Measurements from ENCODE around the gene MTG1.
A peak's percentile ranks its signal among the peaks of the same experiment; 100 is the strongest.

The MTG1 gene

DNA sequence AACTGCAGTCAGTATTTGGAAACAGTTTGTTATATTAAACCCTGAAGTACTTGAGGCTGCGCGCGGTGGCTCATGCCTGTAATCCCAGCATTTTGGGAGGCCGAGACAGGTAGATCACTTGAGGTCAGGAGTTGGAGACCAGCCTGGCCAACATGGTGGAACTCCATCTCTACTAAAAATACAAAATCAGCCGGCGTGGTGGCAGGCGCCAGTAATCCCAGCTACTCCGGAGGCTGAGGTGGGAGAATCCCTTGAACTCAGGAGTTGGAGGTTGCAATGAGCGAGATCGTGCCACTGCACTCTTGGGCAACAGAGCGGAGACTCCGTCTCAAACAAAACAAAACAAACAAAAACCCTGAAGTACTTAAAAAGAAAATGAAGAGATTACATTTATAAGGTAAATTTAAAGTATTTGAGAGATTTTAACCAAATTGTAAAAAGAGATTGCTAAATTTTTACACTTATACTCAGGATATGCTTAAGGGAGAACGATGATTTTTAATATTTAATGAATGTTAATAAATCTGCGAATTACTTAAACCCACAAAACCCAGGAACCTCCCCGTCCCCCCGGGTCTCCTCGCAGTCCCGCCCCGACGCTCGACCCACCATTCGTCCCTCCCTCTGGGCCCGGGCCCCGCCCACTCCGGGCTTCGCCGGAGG lies 425 bp upstream of the MTG1 start:
- in situ Hi-C loops (cut with HindIII; ENCODE audit: low sequenced_read_pairs) = no loop called here
- no peak for DNase-seq (ENCODE audit: low read depth, low spot score)
- peak overlapping the region; percentile 81 for H3K4me3 ChIP-seq (ENCODE audit: low read depth, low read length)
- TF ChIP-seq, protein P1, sequence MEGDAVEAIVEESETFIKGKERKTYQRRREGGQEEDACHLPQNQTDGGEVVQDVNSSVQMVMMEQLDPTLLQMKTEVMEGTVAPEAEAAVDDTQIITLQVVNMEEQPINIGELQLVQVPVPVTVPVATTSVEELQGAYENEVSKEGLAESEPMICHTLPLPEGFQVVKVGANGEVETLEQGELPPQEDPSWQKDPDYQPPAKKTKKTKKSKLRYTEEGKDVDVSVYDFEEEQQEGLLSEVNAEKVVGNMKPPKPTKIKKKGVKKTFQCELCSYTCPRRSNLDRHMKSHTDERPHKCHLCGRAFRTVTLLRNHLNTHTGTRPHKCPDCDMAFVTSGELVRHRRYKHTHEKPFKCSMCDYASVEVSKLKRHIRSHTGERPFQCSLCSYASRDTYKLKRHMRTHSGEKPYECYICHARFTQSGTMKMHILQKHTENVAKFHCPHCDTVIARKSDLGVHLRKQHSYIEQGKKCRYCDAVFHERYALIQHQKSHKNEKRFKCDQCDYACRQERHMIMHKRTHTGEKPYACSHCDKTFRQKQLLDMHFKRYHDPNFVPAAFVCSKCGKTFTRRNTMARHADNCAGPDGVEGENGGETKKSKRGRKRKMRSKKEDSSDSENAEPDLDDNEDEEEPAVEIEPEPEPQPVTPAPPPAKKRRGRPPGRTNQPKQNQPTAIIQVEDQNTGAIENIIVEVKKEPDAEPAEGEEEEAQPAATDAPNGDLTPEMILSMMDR (IDR thresholded peaks at IDR 0.05; ENCODE audit: low read depth, low read length) = no peak

DNA sequence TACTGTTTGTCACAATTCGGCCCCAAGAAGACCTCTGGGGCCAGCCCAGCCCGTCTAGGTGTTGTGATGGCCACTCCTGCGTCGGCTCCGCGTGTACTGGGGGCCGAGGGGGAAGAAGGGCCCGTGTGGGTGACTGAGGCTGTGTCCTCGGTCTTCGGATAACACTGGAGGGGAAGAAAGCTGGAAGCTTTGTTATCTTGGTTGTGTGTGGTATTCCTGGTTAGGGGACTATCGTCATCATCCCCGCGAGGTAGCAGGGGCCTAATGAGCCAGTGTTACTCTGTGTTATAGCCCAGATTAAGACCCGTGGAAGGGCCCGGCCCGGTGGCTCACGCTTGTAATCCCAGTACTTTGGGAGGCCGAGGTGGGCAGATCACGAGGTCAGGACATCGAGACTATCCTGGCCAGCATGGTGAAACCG lies 854 bp downstream of the MTG1 start:
- no peak for DNase-seq (ENCODE audit: low read depth, low spot score)
- H3K4me3 ChIP-seq (ENCODE audit: low read depth, low read length) = peak overlapping the region; percentile 81
- TF ChIP-seq, protein P1 (IDR thresholded peaks at IDR 0.05; ENCODE audit: low read depth, low read length) = no peak
- in situ Hi-C loops (cut with HindIII; ENCODE audit: low sequenced_read_pairs) = no loop called here

DNA sequence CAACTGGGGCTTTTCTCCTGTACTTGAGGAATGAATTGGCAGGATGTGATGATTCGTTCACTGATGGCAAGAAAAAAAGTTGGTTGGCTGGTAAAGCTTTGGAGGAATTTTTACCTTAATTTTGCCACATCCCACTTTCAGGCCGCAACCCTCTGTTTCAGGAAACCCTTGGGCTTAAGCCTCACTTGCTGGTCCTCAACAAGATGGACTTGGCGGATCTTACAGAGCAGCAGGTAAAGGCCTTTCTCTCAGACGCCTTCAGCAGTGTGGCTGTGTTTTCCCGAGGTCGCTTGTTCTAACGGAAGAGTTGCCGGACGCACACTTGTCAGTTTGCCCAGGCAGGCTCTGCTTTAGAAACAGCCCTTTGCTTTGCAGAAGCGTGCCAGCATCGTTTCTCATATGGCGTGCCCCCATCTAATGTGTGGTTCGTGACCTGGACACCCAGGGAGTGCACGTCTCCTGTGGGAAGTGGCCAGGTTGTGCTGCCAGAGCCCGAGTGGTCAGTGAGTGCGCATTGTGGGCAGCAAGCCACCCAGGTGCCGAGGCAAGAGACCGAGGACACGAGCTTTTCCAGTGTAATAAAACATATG lies 2.2 kb downstream of the MTG1 start:
- no peak overlapping the region for H3K4me3 ChIP-seq (ENCODE audit: low read depth, low read length)
- in situ Hi-C loops (cut with HindIII; ENCODE audit: low sequenced_read_pairs) = no loop called here
- no peak for DNase-seq (ENCODE audit: low read depth, low spot score)
- TF ChIP-seq, protein P1 (IDR thresholded peaks at IDR 0.05; ENCODE audit: low read depth, low read length) = no peak

DNA sequence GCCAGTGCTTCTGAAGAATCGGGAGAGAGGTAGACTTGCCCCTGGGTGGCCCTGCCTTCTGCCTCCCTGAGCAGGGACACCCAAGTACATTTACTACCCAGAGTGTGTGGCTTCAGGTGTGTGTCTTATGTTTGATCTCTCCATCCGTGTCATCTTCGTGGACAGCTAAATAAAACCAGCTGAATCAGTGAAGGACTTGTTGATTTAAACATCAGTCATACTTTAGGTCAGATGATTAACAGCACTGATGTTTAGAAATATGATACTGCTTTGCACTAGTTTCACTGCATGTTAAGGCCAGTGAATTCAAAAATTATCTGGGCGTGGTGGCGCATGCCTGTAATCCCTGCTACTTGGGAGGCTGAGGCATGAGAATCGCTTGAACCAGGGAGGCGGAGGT lies 4.0 kb downstream of the MTG1 start:
- no peak for DNase-seq (ENCODE audit: low read depth, low spot score)
- in situ Hi-C loops (cut with HindIII; ENCODE audit: low sequenced_read_pairs) = no loop called here
- TF ChIP-seq, protein P1 (IDR thresholded peaks at IDR 0.05; ENCODE audit: low read depth, low read length) = no peak
- H3K4me3 ChIP-seq (ENCODE audit: low read depth, low read length) = no peak overlapping the region

DNA sequence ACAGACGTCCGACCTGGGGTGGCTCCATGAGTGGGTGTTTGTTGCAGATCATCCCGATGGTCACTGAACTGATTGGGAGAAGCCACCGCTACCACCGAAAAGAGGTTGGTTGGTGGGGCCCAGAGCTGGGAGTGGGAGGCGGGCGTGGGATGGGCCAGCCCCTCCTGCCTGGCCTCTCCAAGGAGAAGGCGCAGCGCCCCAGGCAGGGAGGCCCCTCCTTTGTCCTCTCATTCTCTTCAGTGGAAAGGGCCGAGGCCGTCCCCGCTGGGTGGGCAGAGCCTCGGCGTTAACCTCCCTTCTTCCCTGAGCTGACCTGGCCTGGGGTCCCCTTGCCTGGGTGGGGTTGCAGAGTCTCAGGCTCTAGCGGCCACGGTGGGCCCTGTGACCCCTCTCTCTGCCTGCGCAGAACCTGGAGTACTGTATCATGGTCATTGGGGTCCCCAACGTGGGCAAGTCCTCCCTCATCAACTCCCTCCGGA lies 5.2 kb downstream of the MTG1 start:
- DNase-seq (ENCODE audit: low read depth, low spot score) = no peak
- TF ChIP-seq, protein P1 (IDR thresholded peaks at IDR 0.05; ENCODE audit: low read depth, low read length) = no peak
- no peak overlapping the region for H3K4me3 ChIP-seq (ENCODE audit: low read depth, low read length)
- in situ Hi-C loops (cut with HindIII; ENCODE audit: low sequenced_read_pairs) = no loop called here

DNA sequence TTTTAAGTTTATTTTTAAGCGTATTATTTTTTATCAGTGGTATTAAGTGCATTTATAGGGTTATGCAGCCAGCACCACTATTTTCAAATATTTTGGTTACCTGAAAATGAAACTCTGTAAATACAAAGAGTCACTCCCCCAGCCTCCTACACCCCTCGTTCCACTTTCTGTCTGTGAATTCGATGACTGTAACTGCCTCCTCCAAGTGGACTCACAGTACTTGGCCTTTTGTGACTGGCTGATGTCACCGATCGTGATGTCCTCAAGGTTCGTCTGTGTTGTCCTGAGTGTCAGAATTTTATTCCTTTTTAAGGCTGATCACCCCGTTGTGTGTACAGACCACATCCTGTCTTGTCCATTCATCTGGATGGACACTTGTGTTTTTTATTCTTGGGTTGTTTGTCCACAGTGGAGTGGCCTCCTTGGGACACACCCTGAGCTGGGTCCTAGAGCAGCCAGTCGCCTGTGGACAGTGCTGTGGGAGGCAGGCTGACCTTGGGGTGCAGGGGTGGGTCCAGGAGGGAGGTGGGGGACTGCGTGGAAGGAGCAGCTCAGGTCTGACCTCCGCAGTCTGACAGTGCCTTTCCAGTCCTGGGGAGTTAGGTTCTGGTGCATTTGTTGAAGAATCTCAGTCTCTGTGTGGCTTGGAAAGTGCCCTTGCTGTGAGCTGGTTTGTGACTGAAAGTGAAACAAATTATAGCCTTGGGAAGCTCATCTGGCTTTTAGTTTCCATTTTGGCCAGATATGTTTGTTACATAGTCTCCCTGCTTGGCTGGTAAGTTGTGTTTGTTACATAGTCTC lies 6.9 kb downstream of the MTG1 start:
- TF ChIP-seq, protein P1 (IDR thresholded peaks at IDR 0.05; ENCODE audit: low read depth, low read length) = no peak
- DNase-seq (ENCODE audit: low read depth, low spot score) = no peak
- in situ Hi-C loops (cut with HindIII; ENCODE audit: low sequenced_read_pairs) = no loop called here
- no peak overlapping the region for H3K4me3 ChIP-seq (ENCODE audit: low read depth, low read length)
